Lower lobe of right lung (tissue), 2 donors: ENCODE measurements around the gene ARID3B. TPM values are rescaled to one million over a fixed set of nuclear protein-coding genes. Genes with fewer than 3 reads are reported as not detected.

Source experiments
- ATAC-seq, 2 donors: fragments of 200-7000 bp; cut with Tn5 transposase; one replicate each; pipeline ENCODE4 v1.9.1; 2020 to 2022; ENCODE audit warnings: mild to moderate bottlenecking in 2 of 2, moderate library complexity in 2 of 2
- DNase-seq: peaks from one replicate; pipeline ENCODE4 v3.0.0-alpha.2; 2020
- H3K27ac ChIP-seq: fragments of 200-600 bp; one replicate; pipeline ENCODE4 v1.8.0; 2022
- H3K27me3 ChIP-seq: fragments of 200-600 bp; one replicate; pipeline ENCODE4 v1.8.0; 2022; ENCODE audit warnings: low read depth
- H3K36me3 ChIP-seq: fragments of 200-600 bp; one replicate; pipeline ENCODE4 v1.8.0; 2022; ENCODE audit warnings: mild to moderate bottlenecking
- H3K4me1 ChIP-seq: fragments of 200-600 bp; one replicate; pipeline ENCODE4 v1.8.0; 2022
- H3K4me3 ChIP-seq: fragments of 200-600 bp; one replicate; pipeline ENCODE4 v1.8.0; 2022; ENCODE audit warnings: mild to moderate bottlenecking
- H3K9me3 ChIP-seq: fragments of 200-600 bp; one replicate; pipeline ENCODE4 v1.8.0; 2022
- intact Hi-C: fragments of 100-400 bp; cut with DNase I; formaldehyde crosslinking; loops from one replicate; pipeline ENCODE4 v1.11.0; 2022
- total RNA-seq: library from RNA; stranded (reverse); fragmentation: NEBNext Ultra II Directional; extraction: Animal tissue kit (Norgen Biotek cat#: 25700); gene quantifications from one replicate; pipeline ENCODE4 v1.2.1, GENCODE V29; 2021
- TF ChIP-seq, protein P1 (sequence below): fragments of 200-600 bp; IDR thresholded peaks from one replicate; pipeline ENCODE4 v1.8.0; 2022; ENCODE audit warnings: antibody characterized with exemption, mild to moderate bottlenecking
- donor health status: DM: no; HTN: yes; CAD: no; lungs with severe emphysema.

Gene ARID3B
- total RNA-seq, 1 donor from 2014 or later = 11.1 TPM

DNA sequence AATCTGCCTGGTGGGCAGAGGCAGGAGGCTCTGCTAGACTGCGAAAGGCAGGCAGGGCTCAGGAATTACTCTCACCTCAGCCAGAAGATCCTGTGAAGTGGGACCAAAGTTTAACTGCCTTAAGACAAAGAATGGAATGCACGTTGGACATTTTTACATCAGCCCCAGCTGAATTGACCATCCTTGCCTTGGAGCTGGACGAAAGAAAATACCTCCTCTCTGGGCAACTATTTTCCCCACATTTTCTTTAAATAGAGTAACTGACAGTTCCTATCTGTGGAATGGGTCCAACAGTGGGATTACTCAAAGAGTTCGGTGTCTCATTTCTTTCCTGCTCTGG lies 28.7 kb downstream of the ARID3B start:
- ATAC-seq = no peak
- Histone ChIP-seq H3K4me3 (no peak overlapping the region), H3K27me3 (no peaks in the 10 kb centered on the region), H3K9me3 (no peaks in the 10 kb centered on the region), H3K27ac (no peak overlapping the region), H3K36me3 (peaks cover 44% of the 10 kb centered on the region), H3K4me1 (no peaks in the 10 kb centered on the region)
- intact Hi-C loops = no loop called here
- no peak for DNase-seq
- TF ChIP-seq, protein P1, sequence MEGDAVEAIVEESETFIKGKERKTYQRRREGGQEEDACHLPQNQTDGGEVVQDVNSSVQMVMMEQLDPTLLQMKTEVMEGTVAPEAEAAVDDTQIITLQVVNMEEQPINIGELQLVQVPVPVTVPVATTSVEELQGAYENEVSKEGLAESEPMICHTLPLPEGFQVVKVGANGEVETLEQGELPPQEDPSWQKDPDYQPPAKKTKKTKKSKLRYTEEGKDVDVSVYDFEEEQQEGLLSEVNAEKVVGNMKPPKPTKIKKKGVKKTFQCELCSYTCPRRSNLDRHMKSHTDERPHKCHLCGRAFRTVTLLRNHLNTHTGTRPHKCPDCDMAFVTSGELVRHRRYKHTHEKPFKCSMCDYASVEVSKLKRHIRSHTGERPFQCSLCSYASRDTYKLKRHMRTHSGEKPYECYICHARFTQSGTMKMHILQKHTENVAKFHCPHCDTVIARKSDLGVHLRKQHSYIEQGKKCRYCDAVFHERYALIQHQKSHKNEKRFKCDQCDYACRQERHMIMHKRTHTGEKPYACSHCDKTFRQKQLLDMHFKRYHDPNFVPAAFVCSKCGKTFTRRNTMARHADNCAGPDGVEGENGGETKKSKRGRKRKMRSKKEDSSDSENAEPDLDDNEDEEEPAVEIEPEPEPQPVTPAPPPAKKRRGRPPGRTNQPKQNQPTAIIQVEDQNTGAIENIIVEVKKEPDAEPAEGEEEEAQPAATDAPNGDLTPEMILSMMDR = no peak

DNA sequence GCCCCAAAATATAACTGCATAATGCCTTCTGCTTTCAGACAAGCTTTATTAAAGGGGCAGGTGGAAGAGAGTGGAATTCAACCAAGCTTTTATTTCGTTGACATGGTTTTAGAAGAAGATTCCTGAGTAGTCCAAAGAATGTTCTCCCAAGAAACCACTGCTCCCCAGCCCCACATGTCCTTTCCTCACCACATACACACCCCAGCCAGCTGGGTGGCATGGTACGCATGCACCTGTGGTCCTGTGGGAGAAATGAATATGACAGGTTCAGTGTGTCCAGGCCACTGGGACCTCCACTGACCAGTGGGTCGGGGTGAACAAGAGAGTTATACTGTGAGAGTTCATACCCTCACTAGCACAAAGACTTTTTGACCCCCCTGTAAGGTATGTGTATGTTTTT lies 30.2 kb downstream of the ARID3B start:
- Histone ChIP-seq H3K4me1 (no peaks in the 10 kb centered on the region), H3K4me3 (no peak overlapping the region), H3K27me3 (no peaks in the 10 kb centered on the region), H3K9me3 (no peaks in the 10 kb centered on the region), H3K27ac (no peak overlapping the region), H3K36me3 (peaks cover 59% of the 10 kb centered on the region)
- intact Hi-C loops = no loop called here
- TF ChIP-seq, protein P1 = no peak
- DNase-seq = no peak
- no peak for ATAC-seq

DNA sequence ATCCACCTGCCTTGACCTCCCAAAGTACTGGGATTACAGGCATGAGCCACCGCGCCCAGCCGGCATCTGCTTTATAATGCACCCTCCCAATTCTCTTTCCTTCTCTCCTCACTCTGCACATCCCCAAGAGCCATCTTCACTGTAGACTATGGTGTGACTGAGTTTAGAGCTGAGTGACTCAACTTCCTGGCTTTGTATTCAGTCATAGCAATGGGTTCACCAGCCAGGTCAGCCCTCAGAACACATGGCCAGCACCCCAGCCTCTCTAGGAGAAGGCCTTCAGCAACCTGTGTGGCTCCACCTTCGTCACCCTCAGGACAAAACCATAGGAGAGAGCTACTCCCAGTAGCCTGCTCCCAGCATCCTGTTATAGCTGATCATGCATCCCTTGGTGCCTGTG lies 33.0 kb downstream of the ARID3B start:
- no peaks in the 10 kb centered on the region for H3K27me3 ChIP-seq
- intact Hi-C loops = no loop called here
- peaks cover 81% of the 10 kb centered on the region for H3K36me3 ChIP-seq
- TF ChIP-seq, protein P1 = no peak
- no peak overlapping the region for H3K4me3 ChIP-seq
- H3K27ac ChIP-seq = no peak overlapping the region
- DNase-seq = no peak
- no peaks in the 10 kb centered on the region for H3K4me1 ChIP-seq
- no peak for ATAC-seq
- no peaks in the 10 kb centered on the region for H3K9me3 ChIP-seq

- no peak for DNase-seq
- H3K36me3 ChIP-seq = peaks cover 66% of the 10 kb centered on the region
Measured at GRCh38 chr15:74578496-74578994, 37.5 kb downstream of the ARID3B start.

DNA sequence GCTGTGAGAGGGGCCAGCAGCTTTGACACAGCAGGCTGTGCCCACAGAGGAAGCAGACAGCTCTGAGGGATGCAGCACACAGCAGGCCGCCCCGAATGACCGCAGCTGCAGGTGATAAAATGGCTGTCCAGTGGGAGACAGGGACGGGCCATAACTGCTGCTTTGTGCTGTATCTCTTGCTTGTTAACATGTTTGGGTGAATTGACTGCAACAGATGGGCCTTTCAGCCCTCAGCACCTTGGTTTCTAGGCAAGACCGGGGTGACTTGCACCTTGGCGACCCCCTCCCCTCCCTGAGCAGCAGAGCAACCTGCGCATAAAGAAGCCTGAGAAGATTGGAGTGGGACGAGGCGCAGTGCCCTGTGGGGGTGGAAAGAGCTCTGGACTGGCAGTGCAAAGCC lies 38.0 kb downstream of the ARID3B start:
- no peak overlapping the region for H3K27ac ChIP-seq
- ATAC-seq (no peak), DNase-seq (no peak)
- no peaks in the 10 kb centered on the region for H3K9me3 ChIP-seq
- H3K36me3 ChIP-seq = peaks cover 62% of the 10 kb centered on the region
- no peaks in the 10 kb centered on the region for H3K4me1 ChIP-seq
- TF ChIP-seq, protein P1 = no peak
- intact Hi-C loops = no loop called here
- H3K4me3 ChIP-seq = no peak overlapping the region
- H3K27me3 ChIP-seq = no peaks in the 10 kb centered on the region

More at GRCh38 chr15:74578496-74578994, 37.5 kb downstream of the ARID3B start:
- ATAC-seq = no peak
- H3K27me3 ChIP-seq = no peaks in the 10 kb centered on the region
- intact Hi-C loops = no loop called here
- no peaks in the 10 kb centered on the region for H3K4me1 ChIP-seq
- H3K9me3 ChIP-seq = no peaks in the 10 kb centered on the region
- no peak overlapping the region for H3K4me3 ChIP-seq
- TF ChIP-seq, protein P1 = no peak
- no peak overlapping the region for H3K27ac ChIP-seq
